ENCODE data around the gene PVALB.

PVALB gene

GRCh38 chr22:36811094-36811800 is 5.6 kb downstream of the PVALB start:
- no peak for DNase-seq (ENCODE audit: low read depth)

GRCh38 chr22:36809351-36809750 is 7.5 kb downstream of the PVALB start:
- DNase-seq (ENCODE audit: low read depth), result no peak

- DNase-seq (ENCODE audit: low read depth), result no peak
Observed at GRCh38 chr22:36808721-36809344, 8.0 kb downstream of the PVALB start.

- no peak for DNase-seq (ENCODE audit: low read depth)
Observed at GRCh38 chr22:36807627-36808026, 9.2 kb downstream of the PVALB start.

- DNase-seq (ENCODE audit: low read depth), result no peak
Observed at GRCh38 chr22:36806835-36807234, 10.0 kb downstream of the PVALB start.

- DNase-seq (ENCODE audit: low read depth), result no peak
Observed at GRCh38 chr22:36803358-36803757, 13.5 kb downstream of the PVALB start.

GRCh38 chr22:36798674-36799066 is 18.2 kb downstream of the PVALB start:
- DNase-seq (ENCODE audit: low read depth), result no peak

- no peak for DNase-seq (ENCODE audit: low read depth)
Observed at GRCh38 chr22:36797911-36798673, 18.7 kb downstream of the PVALB start.

- no peak for DNase-seq (ENCODE audit: low read depth)
Observed at GRCh38 chr22:36797374-36797773, 19.5 kb downstream of the PVALB start.

GRCh38 chr22:36796552-36797175 is 20.2 kb downstream of the PVALB start:
- DNase-seq (ENCODE audit: low read depth), result no peak

- no peak for DNase-seq (ENCODE audit: low read depth)
Observed at GRCh38 chr22:36795633-36796032, 21.2 kb downstream of the PVALB start.

GRCh38 chr22:36790648-36791047 is 26.2 kb downstream of the PVALB start:
- DNase-seq (ENCODE audit: low read depth), result no peak

- no peak for DNase-seq (ENCODE audit: low read depth)
Observed at GRCh38 chr22:36787204-36787988, 29.4 kb downstream of the PVALB start.

GRCh38 chr22:36783743-36784142 is 33.1 kb downstream of the PVALB start:
- DNase-seq (ENCODE audit: low read depth), result no peak

- DNase-seq (ENCODE audit: low read depth), result no peak
Observed at GRCh38 chr22:36781656-36782627, 34.9 kb downstream of the PVALB start.

- no peak for DNase-seq (ENCODE audit: low read depth)
Observed at GRCh38 chr22:36778020-36778419, 38.8 kb downstream of the PVALB start.

GRCh38 chr22:36776722-36777121 is 40.1 kb downstream of the PVALB start:
- DNase-seq (ENCODE audit: low read depth), result no peak

GRCh38 chr22:36775964-36776669 is 40.7 kb downstream of the PVALB start, which contains the start of gene IFT27:
TSS of gene IFT27 (minus strand) at chr22:36776119. CDS start at chr22:36775707, 412 bp downstream.
- DNase-seq (ENCODE audit: low read depth), result peak; percentile 100

GRCh38 chr22:36775586-36775963 is 41.3 kb downstream of the PVALB start:
- no peak for DNase-seq (ENCODE audit: low read depth)

GRCh38 chr22:36773935-36774334 is 42.9 kb downstream of the PVALB start:
- no peak for DNase-seq (ENCODE audit: low read depth)
